NCI-H187 treated with DMSO at 0.1 percent for 48 hours (cell line): Measurements from ENCODE around the gene RAD51B.
A peak's percentile ranks its signal among the peaks of the same experiment; 100 is the strongest.
"Not testable (repeated sequence)": the region's sequence is repeated elsewhere in the genome, so short reads cannot be mapped to it uniquely, and the experiment has no call there.

Experiments
- DNase-seq: peaks from one replicate; lab custom pipeline; 2025; lab: John Stamatoyannopoulos, UW

RAD51B gene

GRCh38 chr14:68212361-68212760, 392.8 kb downstream of the RAD51B start:
- DNase-seq: no peak

GRCh38 chr14:68214431-68214830, 394.9 kb downstream of the RAD51B start:
- DNase-seq: peak; percentile 35

GRCh38 chr14:68215629-68216028, 396.1 kb downstream of the RAD51B start:
- no peak for DNase-seq

- peak; percentile 31 for DNase-seq
Observed at GRCh38 chr14:68216079-68216478, 396.5 kb downstream of the RAD51B start.

GRCh38 chr14:68216957-68217356, 397.4 kb downstream of the RAD51B start:
- no peak for DNase-seq

- no peak for DNase-seq
Observed at GRCh38 chr14:68217791-68218340, 398.3 kb downstream of the RAD51B start.

- DNase-seq: no peak
Observed at GRCh38 chr14:68219407-68219806, 399.8 kb downstream of the RAD51B start.

- not testable (repeated sequence) for DNase-seq
Observed at GRCh38 chr14:68221046-68221445, 401.5 kb downstream of the RAD51B start.

GRCh38 chr14:68222154-68222553, 402.6 kb downstream of the RAD51B start:
- DNase-seq: no peak

- DNase-seq: no peak
Observed at GRCh38 chr14:68222726-68223125, 403.1 kb downstream of the RAD51B start.

GRCh38 chr14:68223631-68224030, 404.1 kb downstream of the RAD51B start:
- no peak for DNase-seq

- no peak for DNase-seq
Observed at GRCh38 chr14:68225321-68225720, 405.7 kb downstream of the RAD51B start.

- DNase-seq: no peak
Observed at GRCh38 chr14:68226523-68226922, 406.9 kb downstream of the RAD51B start.

GRCh38 chr14:68228656-68229055, 409.1 kb downstream of the RAD51B start:
- no peak for DNase-seq

- DNase-seq: no peak
Observed at GRCh38 chr14:68229423-68230100, 410.0 kb downstream of the RAD51B start.

GRCh38 chr14:68230202-68230949, 410.8 kb downstream of the RAD51B start:
- DNase-seq: no peak

- DNase-seq: no peak
Observed at GRCh38 chr14:68230950-68231717, 411.6 kb downstream of the RAD51B start.

- no peak for DNase-seq
Observed at GRCh38 chr14:68231898-68232297, 412.3 kb downstream of the RAD51B start.

GRCh38 chr14:68232300-68233055, 412.9 kb downstream of the RAD51B start:
- no peak for DNase-seq

GRCh38 chr14:68233101-68233784, 413.7 kb downstream of the RAD51B start:
- no peak for DNase-seq
